Upper lobe of left lung (tissue), 6 donors: Measurements from ENCODE around the gene TENT5C. TPM values are rescaled to one million over a fixed set of nuclear protein-coding genes. Genes with fewer than 3 reads are reported as not detected.

ENCODE experiments used
- ATAC-seq, 2 donors: fragments of 200-7000 bp; cut with Tn5 transposase; one replicate each; pipeline ENCODE4 v1.9.1; 2022; ENCODE audit warnings: mild to moderate bottlenecking in 2 of 2, moderate library complexity in 2 of 2; ENCODE audit not compliant: low FRiP score in 2 of 2
- DNase-seq, 2 donors: peaks; one replicate each; pipeline ENCODE4 v3.0.0-alpha.2; 2019 to 2020
- H3K27ac ChIP-seq, 4 donors: fragments of 200-600 bp; sonication (generic); one replicate each; pipeline ENCODE4 v1.5.1; 2016 to 2019
- H3K27me3 ChIP-seq, 4 donors: fragments of 200-600 bp; sonication (generic); one replicate each; pipeline ENCODE4 v1.5.1; 2017 to 2019
- H3K36me3 ChIP-seq, 4 donors: fragments of 200-600 bp; sonication (generic); one replicate each; pipeline ENCODE4 v1.5.1; 2016 to 2019
- H3K4me1 ChIP-seq, 4 donors: fragments of 200-600 bp; sonication (generic); one replicate each; pipeline ENCODE4 v1.5.1; 2018 to 2019
- H3K4me3 ChIP-seq, 4 donors: fragments of 200-600 bp; sonication (generic); one replicate each; pipeline ENCODE4 v1.5.1; 2017 to 2019; ENCODE audit warnings: mild to moderate bottlenecking in 2 of 4, moderate library complexity in 1 of 4
- H3K9me3 ChIP-seq, 4 donors: fragments of 200-600 bp; sonication (generic); one replicate each; pipeline ENCODE4 v1.5.1; 2018 to 2019
- EP300 ChIP-seq, 4 donors: sonication (generic); formaldehyde crosslinking; IDR thresholded peaks; one replicate each; pipeline ENCODE4 v1.5.1; 2017; ENCODE audit warnings: antibody characterized with exemption in 4 of 4, control low read depth in 2 of 4
- POLR2A ChIP-seq, 4 donors: fragments of 450-650 bp; IDR thresholded peaks; one replicate each; pipeline ENCODE4 v1.5.1; 2016 to 2017; ENCODE audit warnings: antibody characterized with exemption in 4 of 4, mild to moderate bottlenecking in 2 of 4
- POLR2AphosphoS5 ChIP-seq, 2 donors: sonication (generic); formaldehyde crosslinking; IDR thresholded peaks; one replicate each; pipeline ENCODE4 v1.5.1; 2017; ENCODE audit warnings: antibody characterized with exemption in 2 of 2
- WGBS, 2 donors: methylation state at CpG; one replicate each; pipeline ENCODE4 v1.1.5; 2017 to 2018; 5-methylcytosine and 5-hydroxymethylcytosine counted together
- total RNA-seq, 6 donors: library from RNA; depleted of rRNA in 4 of 6; stranded (reverse); fragments of >200 nt in 4 of 6; gene quantifications; one replicate each; pipeline versions ENCODE4 v1.1.0 to v1.2.1, GENCODE V29; 2016 to 2021
- TF ChIP-seq, protein P1 (sequence below), 6 experiments: fragments of 450-650 bp in 4 of 6; fragments of 200-600 bp in 2 of 6; sonication (generic) in 2 of 6; IDR thresholded peaks; one replicate each; pipeline ENCODE4 v1.5.1; 2016 to 2019; ENCODE audit warnings: antibody characterized with exemption in 6 of 6
- donor health status: DM: no; HTN: no; CAD: no; lungs with moderate emphysema.
- donor health status: DM: no; HTN: yes; CAD: no; lungs with severe emphysema.

Gene TENT5C
- total RNA-seq, 6 donors from 2014 or later, result 8.1 to 37.8 (median 18.4) TPM

DNA sequence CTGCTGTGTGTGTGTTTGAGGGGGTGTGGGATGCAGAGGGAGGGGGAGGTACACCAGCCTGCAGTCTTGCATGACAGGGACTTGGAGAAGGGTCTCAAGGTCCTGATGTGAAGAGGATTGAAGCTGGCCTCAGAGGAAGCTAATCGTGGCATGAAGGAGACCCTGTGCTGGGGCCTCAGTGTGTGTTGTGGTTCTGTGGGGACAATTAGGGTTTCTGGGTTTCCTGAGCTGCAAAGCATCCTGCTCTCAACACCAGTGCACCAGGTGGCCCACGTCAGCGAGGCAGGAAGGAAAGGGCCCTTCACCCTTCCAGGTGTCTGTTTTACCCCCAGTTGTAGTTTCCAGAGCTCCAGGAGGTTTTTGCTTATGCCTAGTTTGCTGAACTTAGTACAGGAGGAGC lies 52.8 kb downstream of the TENT5C start:
- Histone ChIP-seq H3K27ac (peak overlapping the region in 1 of 4 donors; percentile 19), H3K9me3 (no peaks in the 10 kb centered on the region), H3K36me3 (no peaks in the 10 kb centered on the region), H3K4me1 (peaks cover 0 to 12% (median 4%) of the 10 kb centered on the region in 4 donors), H3K4me3 (no peak overlapping the region), H3K27me3 (no peaks in the 10 kb centered on the region)
- TF ChIP-seq POLR2A (IDR thresholded peaks at IDR 0.05) (no peak), POLR2AphosphoS5 (IDR thresholded peaks at IDR 0.05) (no peak), EP300 (IDR thresholded peaks at IDR 0.05) (no peak)
- TF ChIP-seq, protein P1, sequence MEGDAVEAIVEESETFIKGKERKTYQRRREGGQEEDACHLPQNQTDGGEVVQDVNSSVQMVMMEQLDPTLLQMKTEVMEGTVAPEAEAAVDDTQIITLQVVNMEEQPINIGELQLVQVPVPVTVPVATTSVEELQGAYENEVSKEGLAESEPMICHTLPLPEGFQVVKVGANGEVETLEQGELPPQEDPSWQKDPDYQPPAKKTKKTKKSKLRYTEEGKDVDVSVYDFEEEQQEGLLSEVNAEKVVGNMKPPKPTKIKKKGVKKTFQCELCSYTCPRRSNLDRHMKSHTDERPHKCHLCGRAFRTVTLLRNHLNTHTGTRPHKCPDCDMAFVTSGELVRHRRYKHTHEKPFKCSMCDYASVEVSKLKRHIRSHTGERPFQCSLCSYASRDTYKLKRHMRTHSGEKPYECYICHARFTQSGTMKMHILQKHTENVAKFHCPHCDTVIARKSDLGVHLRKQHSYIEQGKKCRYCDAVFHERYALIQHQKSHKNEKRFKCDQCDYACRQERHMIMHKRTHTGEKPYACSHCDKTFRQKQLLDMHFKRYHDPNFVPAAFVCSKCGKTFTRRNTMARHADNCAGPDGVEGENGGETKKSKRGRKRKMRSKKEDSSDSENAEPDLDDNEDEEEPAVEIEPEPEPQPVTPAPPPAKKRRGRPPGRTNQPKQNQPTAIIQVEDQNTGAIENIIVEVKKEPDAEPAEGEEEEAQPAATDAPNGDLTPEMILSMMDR (IDR thresholded peaks at IDR 0.05), result no peak
- ATAC-seq, result no peak
- DNase-seq, result peak in 1 of 2 donors; percentile 39
- 60% methylated on average over 3 of the region's 3 CpGs; no CpG with 5 or more reads in 1 of the 2 donors for WGBS, 2 donors

DNA sequence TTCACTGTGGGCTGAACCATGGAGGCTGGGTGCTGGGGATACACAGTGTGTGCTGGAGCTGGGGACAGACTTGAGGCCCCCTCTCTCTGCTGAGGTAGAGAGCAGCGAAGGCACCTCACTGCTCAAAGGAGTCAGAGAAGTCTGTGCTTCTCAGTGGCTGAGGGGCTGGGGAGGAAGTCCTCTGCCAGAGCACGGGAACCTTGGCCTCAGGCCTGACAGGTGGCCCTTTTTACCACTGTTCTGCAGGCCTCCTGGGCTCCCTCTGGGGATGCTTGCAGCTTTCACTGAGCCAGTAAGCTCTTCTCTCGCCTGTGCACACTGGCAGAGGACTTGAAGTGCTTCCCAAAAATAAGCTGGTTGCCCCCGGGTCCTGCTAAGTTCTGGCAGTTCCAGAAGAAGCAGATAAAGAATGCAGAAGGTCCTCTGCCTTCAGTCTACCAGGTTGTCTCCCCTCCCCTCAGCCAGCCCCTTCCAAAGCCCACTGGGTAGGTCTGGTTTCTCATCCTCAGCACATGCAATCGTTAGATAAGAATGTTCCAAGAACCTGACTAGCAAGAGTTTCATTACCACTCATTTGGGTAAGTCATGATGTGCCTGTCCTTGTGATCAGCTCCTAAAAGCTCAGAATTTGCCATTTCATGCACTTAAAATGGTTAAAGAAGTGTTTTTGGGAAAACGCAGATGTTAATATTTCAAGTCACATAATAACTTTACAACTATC lies 53.9 kb downstream of the TENT5C start:
- Histone ChIP-seq H3K9me3 (no peaks in the 10 kb centered on the region), H3K4me1 (peaks cover 0 to 9% (median 4%) of the 10 kb centered on the region in 4 donors), H3K4me3 (no peak overlapping the region), H3K36me3 (no peaks in the 10 kb centered on the region), H3K27ac (peak overlapping the region in 1 of 4 donors; percentile 12), H3K27me3 (no peaks in the 10 kb centered on the region)
- WGBS, 2 donors, result 57 to 64% methylated on average over 6 of the region's 6 CpGs
- no peak for TF ChIP-seq POLR2A (IDR thresholded peaks at IDR 0.05)
- no peak for TF ChIP-seq POLR2AphosphoS5 (IDR thresholded peaks at IDR 0.05)
- no peak for TF ChIP-seq EP300 (IDR thresholded peaks at IDR 0.05)
- TF ChIP-seq, protein P1 (IDR thresholded peaks at IDR 0.05), result no peak
- ATAC-seq (no peak), DNase-seq (no peak)

DNA sequence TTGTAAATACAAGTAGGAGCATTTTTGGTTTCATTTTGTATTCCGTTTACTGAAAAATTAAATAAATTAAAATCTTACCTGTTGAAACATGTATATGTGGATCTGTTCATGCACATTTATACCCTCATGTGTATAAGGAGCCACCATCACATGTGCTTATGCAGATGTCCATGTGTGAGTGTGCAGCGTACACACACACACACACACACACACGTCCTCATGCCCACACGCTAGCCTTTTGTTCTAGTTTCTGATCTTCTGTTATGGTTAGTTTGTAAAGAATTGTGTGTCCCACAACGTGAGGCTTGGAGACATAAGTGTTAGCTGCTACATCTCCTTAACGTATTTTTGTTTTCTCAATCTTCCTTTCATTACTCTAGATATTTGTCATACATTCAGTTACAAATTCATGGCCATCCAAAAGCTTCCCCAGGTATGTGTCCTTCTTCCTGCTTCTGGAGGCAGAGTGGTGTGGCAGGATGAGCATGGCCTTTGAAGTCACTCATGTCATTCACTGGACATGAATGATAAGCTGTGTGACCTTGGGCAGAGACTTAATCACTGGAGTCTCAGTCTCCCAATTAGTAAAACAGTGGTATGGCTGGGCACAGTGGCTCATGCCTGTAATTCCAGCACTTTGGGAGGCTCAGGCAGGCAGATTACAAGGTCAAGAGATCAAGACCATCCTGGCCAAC lies 54.6 kb downstream of the TENT5C start:
- Histone ChIP-seq H3K4me1 (peaks cover 0 to 6% (median under 1%) of the 10 kb centered on the region in 4 donors), H3K4me3 (no peak overlapping the region), H3K27ac (no peak overlapping the region), H3K27me3 (no peaks in the 10 kb centered on the region), H3K9me3 (no peaks in the 10 kb centered on the region), H3K36me3 (no peaks in the 10 kb centered on the region)
- TF ChIP-seq, protein P1 (IDR thresholded peaks at IDR 0.05), result no peak
- TF ChIP-seq POLR2A (IDR thresholded peaks at IDR 0.05), result no peak
- no peak for TF ChIP-seq POLR2AphosphoS5 (IDR thresholded peaks at IDR 0.05)
- TF ChIP-seq EP300 (IDR thresholded peaks at IDR 0.05), result no peak
- ATAC-seq (no peak), DNase-seq (no peak)
- 63 to 75% methylated on average over 6 of the region's 6 CpGs for WGBS, 2 donors

DNA sequence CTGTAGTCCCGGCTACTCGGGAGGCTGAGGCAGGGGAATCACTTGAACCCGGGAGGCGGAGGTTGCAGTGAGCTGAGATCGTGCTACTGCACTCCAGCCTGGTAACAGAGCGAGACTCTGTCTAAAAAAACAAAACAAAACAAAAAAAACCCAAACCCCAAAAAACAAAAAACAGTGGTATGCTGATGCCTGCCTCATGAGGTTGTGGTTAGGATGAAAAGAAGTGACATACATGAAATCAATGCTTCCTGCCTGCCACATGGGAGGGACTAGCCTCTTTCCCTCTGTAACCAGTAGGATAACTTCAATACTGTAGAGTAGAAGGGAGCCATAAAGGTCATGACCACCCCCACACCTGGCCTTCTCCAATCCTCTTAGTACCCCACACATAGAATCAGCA lies 55.2 kb downstream of the TENT5C start:
- ATAC-seq, result no peak
- 88 to 91% methylated on average over 6 of the region's 6 CpGs for WGBS, 2 donors
- TF ChIP-seq POLR2AphosphoS5 (IDR thresholded peaks at IDR 0.05), result no peak
- TF ChIP-seq EP300 (IDR thresholded peaks at IDR 0.05), result no peak
- TF ChIP-seq, protein P1 (IDR thresholded peaks at IDR 0.05), result no peak
- no peak for TF ChIP-seq POLR2A (IDR thresholded peaks at IDR 0.05)
- peaks cover 0 to 6% (median 0%) of the 10 kb centered on the region in 4 donors for H3K4me1 ChIP-seq
- H3K4me3 ChIP-seq, result no peak overlapping the region
- H3K9me3 ChIP-seq, result no peaks in the 10 kb centered on the region
- DNase-seq, result no peak
- no peaks in the 10 kb centered on the region for H3K27me3 ChIP-seq
- H3K36me3 ChIP-seq, result no peaks in the 10 kb centered on the region
- H3K27ac ChIP-seq, result no peak overlapping the region
